GM23248 (cell line): ENCODE data around the gene MISP. TPM values are rescaled to one million over a fixed set of nuclear protein-coding genes. Genes with fewer than 3 reads are reported as not detected.
A peak's percentile ranks its signal among the peaks of the same experiment; 100 is the strongest.

Experiments used
- DNase-seq: peaks from one replicate; pipeline ENCODE4 v3.0.0-alpha.2; 2015
- H2AFZ ChIP-seq: fragments of 200-600 bp; sonication (generic); 2 replicates; pipeline ENCODE4 v1.6.1; 2016; ENCODE audit warnings: antibody characterized with exemption
- H3F3A ChIP-seq: fragments of 200-600 bp; sonication (generic); 2 replicates; pipeline ENCODE4 v1.6.1; 2016; ENCODE audit warnings: mild to moderate bottlenecking, antibody characterized with exemption, mixed run types; ENCODE audit not compliant: insufficient read depth
- H3K27ac ChIP-seq: fragments of 200-600 bp; sonication (generic); 2 replicates; pipeline ENCODE4 v1.5.1; 2016; ENCODE audit warnings: mild to moderate bottlenecking
- H3K27me3 ChIP-seq: fragments of 200-600 bp; sonication (generic); replicated peaks from 2 replicates; pipeline ENCODE4 v1.6.1; 2016; ENCODE audit warnings: mild to moderate bottlenecking; ENCODE audit not compliant: insufficient read depth
- H3K36me3 ChIP-seq: fragments of 200-600 bp; sonication (generic); 2 replicates; pipeline ENCODE4 v1.6.1; 2016; ENCODE audit warnings: low read depth, mild to moderate bottlenecking
- H3K4me1 ChIP-seq: fragments of 200-600 bp; sonication (generic); 2 replicates; pipeline ENCODE4 v1.6.1; 2016; ENCODE audit warnings: mild to moderate bottlenecking; ENCODE audit not compliant: insufficient read depth
- H3K4me2 ChIP-seq: fragments of 200-600 bp; sonication (generic); one replicate; pipeline ENCODE4 v1.6.1; 2016; ENCODE audit warnings: mild to moderate bottlenecking; ENCODE audit not compliant: unreplicated experiment
- H3K4me3 ChIP-seq: fragments of 200-600 bp; sonication (generic); 2 replicates; pipeline ENCODE4 v1.5.1; 2016; ENCODE audit warnings: mild to moderate bottlenecking
- H3K79me2 ChIP-seq: fragments of 200-600 bp; sonication (generic); 2 replicates; pipeline ENCODE4 v1.6.1; 2016; ENCODE audit warnings: mild to moderate bottlenecking; ENCODE audit not compliant: insufficient read depth
- H3K9ac ChIP-seq: fragments of 200-600 bp; sonication (generic); 2 replicates; pipeline ENCODE4 v1.6.1; 2016; ENCODE audit warnings: mild to moderate bottlenecking
- H3K9me2 ChIP-seq: fragments of 200-600 bp; sonication (generic); 2 replicates; pipeline ENCODE4 v1.6.1; 2016; ENCODE audit warnings: mixed run types, mild to moderate bottlenecking, moderate library complexity; ENCODE audit not compliant: insufficient read depth
- H3K9me3 ChIP-seq: fragments of 200-600 bp; sonication (generic); one replicate; pipeline ENCODE4 v1.6.1; 2017; ENCODE audit warnings: low read depth
- H4K20me1 ChIP-seq: fragments of 200-600 bp; sonication (generic); 2 replicates; pipeline ENCODE4 v1.6.0; 2016; ENCODE audit not compliant: insufficient read depth
- EZH2 ChIP-seq: fragments of 200-600 bp; sonication (generic); IDR thresholded peaks from 2 replicates; pipeline ENCODE4 v1.6.1; 2018; ENCODE audit warnings: antibody characterized with exemption, mild to moderate bottlenecking; ENCODE audit not compliant: insufficient read depth, poor library complexity, severe bottlenecking
- EZH2phosphoT487 ChIP-seq: fragments of 200-600 bp; sonication (generic); IDR thresholded peaks from 2 replicates; pipeline ENCODE4 v1.6.1; 2018; ENCODE audit warnings: antibody characterized with exemption, moderate library complexity, mild to moderate bottlenecking, low read depth; ENCODE audit not compliant: insufficient read depth
- WGBS, 2 experiments: methylation state at CpG; one replicate each; pipeline ENCODE4 v1.1.6; 2015 to 2017; ENCODE audit warnings: low lambda C conversion rate in 2 of 2, low coverage in 1 of 2; ENCODE audit errors: missing lambda C conversion rate in 2 of 2; 5-methylcytosine and 5-hydroxymethylcytosine counted together
- in situ Hi-C: fragments of 300-500 bp; cut with MboI; formaldehyde crosslinking; loops from 2 replicates; pipeline ENCODE4 v1.15.0; 2020
- polyA plus RNA-seq: library from polyadenylated mRNA; unstranded; fragments of >200 nt; fragmentation: Nextera tagmentation; extraction: Ambion mirVana; gene quantifications from 2 replicates; pipeline ENCODE4 v1.2.1, GENCODE V29; 2016
- total RNA-seq: library from RNA; depleted of rRNA; stranded (reverse); fragments of >200 nt; shearing (Covaris generic); gene quantifications from 2 replicates; pipeline ENCODE4 v1.2.3, GENCODE V29; 2014

Gene MISP
- total and polyA plus RNA-seq, 2 experiments from 2014 or later: not detected

GRCh38 chr19:778910-779653 is 28.2 kb downstream of the MISP start:
- Histone ChIP-seq H2AFZ (peak overlapping the region; percentile 79), H3K27me3 (no peaks in the 10 kb centered on the region), H3K4me2 (peak overlapping the region; percentile 29), H3K36me3 (no peaks in the 10 kb centered on the region), H4K20me1 (no peaks in the 10 kb centered on the region), H3K4me3 (no peak overlapping the region), H3K9ac (peak overlapping the region; percentile 71), H3K79me2 (no peaks in the 10 kb centered on the region), H3K27ac (peak overlapping the region; percentile 72), H3K9me3 (no peaks in the 10 kb centered on the region), H3K4me1 (peaks cover 17% of the 10 kb centered on the region), H3F3A (no peaks in the 10 kb centered on the region), H3K9me2 (no peaks in the 10 kb centered on the region)
- in situ Hi-C loops: loop anchor here (10.0 kb wide), 1 partner anchor 206 kb away; the partner anchor contains the start of gene WDR18
- no peak for TF ChIP-seq EZH2
- TF ChIP-seq EZH2phosphoT487: no peak
- DNase-seq: peak; percentile 96
- WGBS, 2 experiments: 19 to 21% methylated on average over 35 to 36 of the region's 36 CpGs

- H3K9ac ChIP-seq: no peak overlapping the region
- H3K4me2 ChIP-seq: no peak overlapping the region
- H4K20me1 ChIP-seq: no peaks in the 10 kb centered on the region
- H3K27ac ChIP-seq: no peak overlapping the region
- H3K9me2 ChIP-seq: no peaks in the 10 kb centered on the region
- H3K79me2 ChIP-seq: no peaks in the 10 kb centered on the region
- H3K27me3 ChIP-seq: no peaks in the 10 kb centered on the region
- WGBS, 2 experiments: 92 to 94% methylated on average over 15 of the region's 15 CpGs
- H3K36me3 ChIP-seq: no peaks in the 10 kb centered on the region
- in situ Hi-C loops: no loop called here
- H3K4me3 ChIP-seq: no peak overlapping the region
- no peaks in the 10 kb centered on the region for H3K9me3 ChIP-seq
- H3K4me1 ChIP-seq: peaks cover 17% of the 10 kb centered on the region
- no peak overlapping the region for H2AFZ ChIP-seq
- H3F3A ChIP-seq: no peaks in the 10 kb centered on the region
- no peak for TF ChIP-seq EZH2phosphoT487
- no peak for TF ChIP-seq EZH2
- DNase-seq: no peak
Observed at GRCh38 chr19:780935-781334, 30.0 kb downstream of the MISP start.

- Histone ChIP-seq H3K27ac (no peak overlapping the region), H2AFZ (peak overlapping the region; percentile 78), H3K9me2 (no peaks in the 10 kb centered on the region), H3K27me3 (no peaks in the 10 kb centered on the region), H3K79me2 (no peaks in the 10 kb centered on the region), H3K4me2 (peak overlapping the region; percentile 71), H3F3A (no peaks in the 10 kb centered on the region), H3K4me3 (no peak overlapping the region; the same call in 1 of the 2 replicates), H3K4me1 (peaks cover 17% of the 10 kb centered on the region), H3K36me3 (no peaks in the 10 kb centered on the region), H3K9me3 (no peaks in the 10 kb centered on the region), H4K20me1 (no peaks in the 10 kb centered on the region), H3K9ac (peak overlapping the region; percentile 28; the same call in 1 of the 2 replicates)
- DNase-seq: no peak
- WGBS, 2 experiments: 92 to 94% methylated on average over 17 to 19 of the region's 19 CpGs
- TF ChIP-seq EZH2: no peak
- no peak for TF ChIP-seq EZH2phosphoT487
- in situ Hi-C loops: no loop called here
Observed at GRCh38 chr19:781800-782184, 30.9 kb downstream of the MISP start.

- peak overlapping the region; percentile 59 for H3K4me3 ChIP-seq
- no peaks in the 10 kb centered on the region for H4K20me1 ChIP-seq
- H3K36me3 ChIP-seq: no peaks in the 10 kb centered on the region
- H3F3A ChIP-seq: no peaks in the 10 kb centered on the region
- peak overlapping the region; percentile 28 for H3K9ac ChIP-seq
- no peak overlapping the region for H3K27ac ChIP-seq
- in situ Hi-C loops: no loop called here
- H3K79me2 ChIP-seq: no peaks in the 10 kb centered on the region
- H3K9me2 ChIP-seq: no peaks in the 10 kb centered on the region
- H2AFZ ChIP-seq: peak overlapping the region; percentile 78
- H3K27me3 ChIP-seq: no peaks in the 10 kb centered on the region
- DNase-seq: peak; percentile 65
- H3K9me3 ChIP-seq: no peaks in the 10 kb centered on the region
- H3K4me1 ChIP-seq: peaks cover 17% of the 10 kb centered on the region
- 14 to 17% methylated on average over 27 to 29 of the region's 29 CpGs for WGBS, 2 experiments
- TF ChIP-seq EZH2: no peak
- no peak for TF ChIP-seq EZH2phosphoT487
- H3K4me2 ChIP-seq: peak overlapping the region; percentile 71
Observed at GRCh38 chr19:782185-782877, 31.4 kb downstream of the MISP start.
